Vagina (tissue), 2 donors: ENCODE results near the gene KCNA1. TPM values are rescaled to one million over a fixed set of nuclear protein-coding genes. Genes with fewer than 3 reads are reported as not detected.

ENCODE experiments used
- DNase-seq, 2 donors: peaks; one replicate each; pipeline ENCODE4 v3.0.0-alpha.2; 2017; ENCODE audit errors: extremely low spot score in 2 of 2
- H3K27ac ChIP-seq: fragments of 200-600 bp; sonication (generic); one replicate; pipeline ENCODE4 v1.5.1; 2019
- H3K27me3 ChIP-seq: fragments of 200-600 bp; sonication (generic); one replicate; pipeline ENCODE4 v1.5.1; 2019
- H3K36me3 ChIP-seq, 2 donors: fragments of 200-600 bp; sonication (generic); one replicate each; pipeline ENCODE4 v1.5.1; 2017 to 2019
- H3K4me1 ChIP-seq: fragments of 200-600 bp; sonication (generic); one replicate; pipeline ENCODE4 v1.5.1; 2019
- H3K4me3 ChIP-seq, 2 donors: fragments of 200-600 bp; sonication (generic); 1 replicate in 1 of 2; 2 replicates in 1 of 2; pipeline ENCODE4 v1.5.1; 2016 to 2019
- H3K9me3 ChIP-seq: fragments of 200-600 bp; sonication (generic); one replicate; pipeline ENCODE4 v1.5.1; 2019
- CTCF ChIP-seq, 3 experiments: fragments of 450-650 bp in 2 of 3; fragments of 200-600 bp in 1 of 3; sonication (generic) in 1 of 3; IDR thresholded peaks; one replicate each; pipeline ENCODE4 v1.5.1; 2017 to 2019; ENCODE audit warnings: antibody characterized with exemption in 3 of 3, mild to moderate bottlenecking in 2 of 3, moderate library complexity in 2 of 3
- POLR2A ChIP-seq, 2 donors: fragments of 450-650 bp; IDR thresholded peaks; one replicate each; pipeline ENCODE4 v1.6.1; 2017; ENCODE audit warnings: antibody characterized with exemption in 2 of 2, mild to moderate bottlenecking in 2 of 2, moderate library complexity in 2 of 2
- POLR2AphosphoS5 ChIP-seq, 2 donors: sonication (generic); formaldehyde crosslinking; IDR thresholded peaks; one replicate each; pipeline ENCODE4 v1.9.0; 2017; ENCODE audit warnings: antibody characterized with exemption in 2 of 2, mild to moderate bottlenecking in 2 of 2, low read depth in 1 of 2; ENCODE audit not compliant: insufficient read depth in 1 of 2
- intact Hi-C: fragments of 100-400 bp; cut with DNase I; formaldehyde crosslinking; loops from one replicate; pipeline ENCODE4 v1.15.1; 2023
- total RNA-seq: library from RNA; depleted of rRNA; stranded (reverse); fragments of >200 nt; gene quantifications from one replicate; pipeline ENCODE4 v1.2.3, GENCODE V29; 2016

KCNA1 gene
- total RNA-seq, 1 donor from 2014 or later = 0.74 TPM

- no peaks in the 10 kb centered on the region for H3K4me1 ChIP-seq
- intact Hi-C loops = no loop called here
- no peak overlapping the region for H3K27ac ChIP-seq
- no peaks in the 10 kb centered on the region for H3K36me3 ChIP-seq
- no peaks in the 10 kb centered on the region for H3K27me3 ChIP-seq
- TF ChIP-seq CTCF (IDR thresholded peaks at IDR 0.05) (no peak), POLR2A (IDR thresholded peaks at IDR 0.05) (no peak), POLR2AphosphoS5 (IDR thresholded peaks at IDR 0.05; ENCODE audit: insufficient read depth in 1 of 2, low read depth in 1 of 2) (no peak)
- DNase-seq = no peak
- no peak overlapping the region for H3K4me3 ChIP-seq
- H3K9me3 ChIP-seq = no peaks in the 10 kb centered on the region
Observed at GRCh38 chr12:4958697-4959375, 49.1 kb downstream of the KCNA1 start.

GRCh38 chr12:4959381-4959780 lies 49.7 kb downstream of the KCNA1 start:
- DNase-seq = no peak
- Histone ChIP-seq H3K4me1 (no peaks in the 10 kb centered on the region), H3K27me3 (no peaks in the 10 kb centered on the region), H3K27ac (no peak overlapping the region), H3K4me3 (no peak overlapping the region), H3K9me3 (no peaks in the 10 kb centered on the region), H3K36me3 (no peaks in the 10 kb centered on the region)
- no peak for TF ChIP-seq CTCF (IDR thresholded peaks at IDR 0.05)
- TF ChIP-seq POLR2A (IDR thresholded peaks at IDR 0.05) = no peak
- no peak for TF ChIP-seq POLR2AphosphoS5 (IDR thresholded peaks at IDR 0.05; ENCODE audit: insufficient read depth in 1 of 2, low read depth in 1 of 2)
- intact Hi-C loops = no loop called here

- H3K4me3 ChIP-seq = no peak overlapping the region
- intact Hi-C loops = no loop called here
Observed at GRCh38 chr12:4960030-4960429, 50.3 kb downstream of the KCNA1 start.

GRCh38 chr12:4960547-4960946 lies 50.8 kb downstream of the KCNA1 start:
- Histone ChIP-seq H3K27me3 (no peaks in the 10 kb centered on the region), H3K9me3 (no peaks in the 10 kb centered on the region), H3K27ac (no peak overlapping the region), H3K4me3 (no peak overlapping the region), H3K36me3 (no peaks in the 10 kb centered on the region), H3K4me1 (no peaks in the 10 kb centered on the region)
- DNase-seq = no peak
- TF ChIP-seq CTCF (IDR thresholded peaks at IDR 0.05) = no peak
- TF ChIP-seq POLR2AphosphoS5 (IDR thresholded peaks at IDR 0.05; ENCODE audit: insufficient read depth in 1 of 2, low read depth in 1 of 2) = no peak
- TF ChIP-seq POLR2A (IDR thresholded peaks at IDR 0.05) = no peak
- intact Hi-C loops = no loop called here

More at GRCh38 chr12:4960030-4960429, 50.3 kb downstream of the KCNA1 start:
- Histone ChIP-seq H3K27me3 (no peaks in the 10 kb centered on the region), H3K36me3 (no peaks in the 10 kb centered on the region), H3K4me1 (no peaks in the 10 kb centered on the region), H3K27ac (no peak overlapping the region), H3K9me3 (no peaks in the 10 kb centered on the region)
- no peak for TF ChIP-seq POLR2AphosphoS5 (IDR thresholded peaks at IDR 0.05; ENCODE audit: insufficient read depth in 1 of 2, low read depth in 1 of 2)
- TF ChIP-seq CTCF (IDR thresholded peaks at IDR 0.05) = no peak
- TF ChIP-seq POLR2A (IDR thresholded peaks at IDR 0.05) = no peak
- no peak for DNase-seq

- Histone ChIP-seq H3K4me3 (no peak overlapping the region), H3K27me3 (no peaks in the 10 kb centered on the region), H3K27ac (no peak overlapping the region), H3K36me3 (no peaks in the 10 kb centered on the region), H3K4me1 (no peaks in the 10 kb centered on the region), H3K9me3 (no peaks in the 10 kb centered on the region)
- no peak for DNase-seq
- intact Hi-C loops = no loop called here
- TF ChIP-seq POLR2A (IDR thresholded peaks at IDR 0.05) (no peak), CTCF (IDR thresholded peaks at IDR 0.05) (no peak), POLR2AphosphoS5 (IDR thresholded peaks at IDR 0.05; ENCODE audit: insufficient read depth in 1 of 2, low read depth in 1 of 2) (no peak)
Observed at GRCh38 chr12:4961311-4961710, 51.6 kb downstream of the KCNA1 start.
